ENCODE results near the gene STRN4.

Gene STRN4

DNA sequence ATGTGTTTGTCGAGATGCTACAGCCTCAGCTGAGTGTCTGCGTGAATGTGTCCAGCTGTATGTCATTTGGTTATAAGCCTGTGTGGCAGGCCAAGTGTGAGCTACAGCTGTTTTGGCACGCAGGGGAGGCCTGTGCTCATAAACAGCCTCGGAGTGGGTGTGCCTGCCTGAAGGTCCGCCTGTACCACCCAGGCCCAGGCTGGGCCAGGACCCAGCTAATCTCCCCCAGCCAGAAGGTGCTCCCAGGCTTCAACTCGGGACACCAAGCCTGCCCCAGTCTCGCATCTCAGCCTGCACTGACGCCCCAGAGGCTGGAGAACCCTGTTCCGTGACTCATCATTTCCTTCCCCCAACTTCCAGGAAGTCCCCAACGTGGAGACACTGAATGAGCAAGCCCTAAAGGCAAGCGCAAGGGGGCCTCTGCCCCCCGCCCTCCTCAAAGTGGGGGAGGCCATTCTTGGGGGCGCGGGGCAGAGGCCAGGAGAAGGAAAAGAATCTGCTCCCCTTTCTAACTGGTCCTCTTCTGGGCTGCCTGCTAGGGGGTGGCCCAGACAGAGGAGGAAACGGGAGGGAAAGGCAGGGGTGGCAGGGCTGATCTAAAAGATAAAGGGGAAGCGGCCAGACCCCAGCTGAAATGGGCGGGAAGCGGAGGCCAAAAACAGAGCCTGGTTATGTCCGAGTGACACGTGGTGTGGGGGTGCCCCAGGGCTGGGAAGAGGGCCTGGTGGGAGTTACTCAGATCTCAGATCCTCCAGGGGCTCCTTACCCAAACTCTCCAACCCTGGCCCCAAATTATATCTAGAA lies 40.2 kb upstream of the STRN4 start:
- H3K4me1 ChIP-seq (ENCODE audit: control insufficient read depth, insufficient read depth, low read depth, low read length), result peaks cover 34% of the 10 kb centered on the region
- peak overlapping the region; percentile 0 for H2AK5ac ChIP-seq (ENCODE audit: low read length, severe bottlenecking)
- H4K91ac ChIP-seq (ENCODE audit: low read length), result peak overlapping the region; percentile 57
- peak overlapping the region; percentile 95 for H3K4me2 ChIP-seq (ENCODE audit: low read length, poor library complexity, severe bottlenecking)
- H4K8ac ChIP-seq (ENCODE audit: low read length), result peak overlapping the region; percentile 33
- DNase-seq, result peak; percentile 95
- peak overlapping the region; percentile 76 to 92 for H3K18ac ChIP-seq (ENCODE audit: low read depth in 1 of 2, low read length in 2 of 2)
- H2BK12ac ChIP-seq (ENCODE audit: low read length in 2 of 2), result peak overlapping the region; percentile 7 to 64
- peak overlapping the region; percentile 66 for H3K27ac ChIP-seq (ENCODE audit: low read length, poor library complexity, severe bottlenecking)
- peak overlapping the region; percentile 98 for H3K9ac ChIP-seq (ENCODE audit: low read length)
- H3K4ac ChIP-seq (ENCODE audit: low read depth in 1 of 2, low read length in 2 of 2), result peak overlapping the region; percentile 13 to 52
- H3K14ac ChIP-seq (ENCODE audit: low read length in 2 of 2), result peak overlapping the region in 1 of 2 experiments; percentile 97
- H3K4me3 ChIP-seq (ENCODE audit: insufficient read depth in 1 of 2, low read depth in 1 of 2, low read length in 2 of 2), result peak overlapping the region; percentile 83 to 97
- H3K27me3 ChIP-seq (ENCODE audit: control insufficient read depth in 1 of 2, insufficient read depth in 1 of 2, low read length in 2 of 2), result no peaks in the 10 kb centered on the region
- H3K79me1 ChIP-seq (replicated peaks; ENCODE audit: low read length, poor library complexity, severe bottlenecking), result peaks cover 19% of the 10 kb centered on the region
- under 1% methylated on average over 20 of the region's 20 CpGs for WGBS
- no peak overlapping the region for H2AFZ ChIP-seq (ENCODE audit: low read depth, low read length)
- H3K36me3 ChIP-seq (ENCODE audit: control insufficient read depth in 1 of 2, insufficient read depth in 2 of 2, low read depth in 1 of 2, low read length in 2 of 2), result peaks cover 22 to 27% of the 10 kb centered on the region in 2 experiments
- H2BK15ac ChIP-seq (ENCODE audit: low read depth, poor library complexity, severe bottlenecking), result peak overlapping the region; percentile 98
- no peaks in the 10 kb centered on the region for H3K9me3 ChIP-seq (ENCODE audit: control insufficient read depth, low read length)
- peak overlapping the region; percentile 69 for H2BK120ac ChIP-seq (ENCODE audit: low read depth, low read length)
- H2BK5ac ChIP-seq (ENCODE audit: low read depth, low read length, poor library complexity, severe bottlenecking), result no peak overlapping the region
- H3K23ac ChIP-seq (ENCODE audit: low read length in 2 of 2), result peak overlapping the region; percentile 6 to 42

DNA sequence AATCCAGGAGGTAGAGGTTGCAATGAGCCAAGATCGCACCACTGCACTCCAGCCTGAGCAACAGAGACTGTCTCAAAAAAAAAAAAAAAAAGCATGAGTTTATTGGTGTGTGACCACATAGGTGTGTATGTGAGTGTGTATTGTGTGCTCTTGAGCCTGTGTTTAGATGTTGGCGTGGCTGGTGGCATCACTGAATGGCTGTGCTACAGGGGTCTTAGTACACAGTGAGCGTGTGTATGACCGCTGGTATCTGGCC lies 39.7 kb upstream of the STRN4 start:
- no peak overlapping the region for H4K91ac ChIP-seq (ENCODE audit: low read length)
- H4K8ac ChIP-seq (ENCODE audit: low read length), result no peak overlapping the region
- no peaks in the 10 kb centered on the region for H3K27me3 ChIP-seq (ENCODE audit: control insufficient read depth in 1 of 2, insufficient read depth in 1 of 2, low read length in 2 of 2)
- peaks cover 34% of the 10 kb centered on the region for H3K4me1 ChIP-seq (ENCODE audit: control insufficient read depth, insufficient read depth, low read depth, low read length)
- H3K9ac ChIP-seq (ENCODE audit: low read length), result peak overlapping the region; percentile 98
- no peak overlapping the region for H2BK15ac ChIP-seq (ENCODE audit: low read depth, poor library complexity, severe bottlenecking)
- H3K23ac ChIP-seq (ENCODE audit: low read length in 2 of 2), result peak overlapping the region in 1 of 2 experiments; percentile 6
- H3K27ac ChIP-seq (ENCODE audit: low read length, poor library complexity, severe bottlenecking), result peak overlapping the region; percentile 66
- no peak for DNase-seq
- peak overlapping the region; percentile 95 for H3K4me2 ChIP-seq (ENCODE audit: low read length, poor library complexity, severe bottlenecking)
- peaks cover 19% of the 10 kb centered on the region for H3K79me1 ChIP-seq (replicated peaks; ENCODE audit: low read length, poor library complexity, severe bottlenecking)
- H3K4ac ChIP-seq (ENCODE audit: low read depth in 1 of 2, low read length in 2 of 2), result peak overlapping the region; percentile 13 to 19
- H3K18ac ChIP-seq (ENCODE audit: low read depth in 1 of 2, low read length in 2 of 2), result peak overlapping the region; percentile 76 to 92
- H2AFZ ChIP-seq (ENCODE audit: low read depth, low read length), result no peak overlapping the region
- H3K9me3 ChIP-seq (ENCODE audit: control insufficient read depth, low read length), result no peaks in the 10 kb centered on the region
- 32% methylated on average over 4 of the region's 4 CpGs for WGBS
- H3K14ac ChIP-seq (ENCODE audit: low read length in 2 of 2), result peak overlapping the region in 1 of 2 experiments; percentile 97
- no peak overlapping the region for H2BK120ac ChIP-seq (ENCODE audit: low read depth, low read length)
- peaks cover 22 to 28% of the 10 kb centered on the region in 2 experiments for H3K36me3 ChIP-seq (ENCODE audit: control insufficient read depth in 1 of 2, insufficient read depth in 2 of 2, low read depth in 1 of 2, low read length in 2 of 2)
- peak overlapping the region; percentile 83 to 97 for H3K4me3 ChIP-seq (ENCODE audit: insufficient read depth in 1 of 2, low read depth in 1 of 2, low read length in 2 of 2)
- H2BK12ac ChIP-seq (ENCODE audit: low read length in 2 of 2), result peak overlapping the region in 1 of 2 experiments; percentile 64
- peak overlapping the region; percentile 0 for H2AK5ac ChIP-seq (ENCODE audit: low read length, severe bottlenecking)
- H2BK5ac ChIP-seq (ENCODE audit: low read depth, low read length, poor library complexity, severe bottlenecking), result no peak overlapping the region

DNA sequence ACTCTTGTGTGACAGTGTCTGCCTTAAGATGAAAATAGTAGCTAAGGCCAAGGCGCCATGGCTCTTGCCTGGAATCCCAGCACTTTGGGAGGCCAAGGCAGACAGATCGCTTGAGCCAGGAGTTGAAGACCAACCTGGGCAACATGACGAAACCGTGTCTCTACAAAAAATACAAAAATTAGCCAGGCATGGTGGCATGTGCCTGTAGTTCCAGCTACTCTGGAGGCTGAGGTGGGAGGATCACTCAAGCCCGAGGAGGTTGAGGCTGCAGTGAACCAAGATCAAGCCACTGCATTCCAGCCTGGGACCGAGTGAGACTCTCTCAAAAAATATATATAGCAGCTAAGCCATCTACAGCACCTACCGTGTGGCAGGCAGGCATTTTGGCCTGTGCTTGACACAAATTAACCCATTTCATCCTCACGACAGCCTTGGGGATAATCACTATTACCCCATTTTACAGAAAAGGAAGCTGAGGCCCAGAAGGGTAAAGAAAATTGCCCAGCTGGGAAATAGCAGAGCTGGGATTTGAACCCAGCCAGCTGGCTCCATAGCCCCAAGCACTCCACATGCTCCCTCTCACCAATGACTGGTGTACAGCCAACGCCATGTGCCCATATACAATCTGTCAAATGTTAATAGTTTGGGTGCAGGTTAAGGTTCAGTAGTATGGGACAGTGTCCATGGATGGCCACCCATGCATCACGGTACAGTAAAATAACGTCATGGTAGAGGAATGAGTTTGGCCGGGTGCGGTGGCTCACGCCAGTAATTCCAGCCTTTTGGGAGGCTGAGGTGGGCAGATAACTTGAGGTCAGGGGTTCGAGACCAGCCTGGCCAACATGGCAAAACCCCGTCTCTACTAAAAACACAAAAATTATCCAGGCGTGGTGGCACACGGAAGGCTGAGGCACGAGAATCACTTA lies 39.1 kb upstream of the STRN4 start:
- Histone ChIP-seq H3K4me1 (ENCODE audit: control insufficient read depth, insufficient read depth, low read depth, low read length) (peaks cover 36% of the 10 kb centered on the region), H3K4me3 (ENCODE audit: insufficient read depth in 1 of 2, low read depth in 1 of 2, low read length in 2 of 2) (peak overlapping the region in 1 of 2 experiments; percentile 97), H3K23ac (ENCODE audit: low read length in 2 of 2) (no peak overlapping the region), H3K27me3 (ENCODE audit: control insufficient read depth in 1 of 2, insufficient read depth in 1 of 2, low read length in 2 of 2) (no peaks in the 10 kb centered on the region), H2BK120ac (ENCODE audit: low read depth, low read length) (no peak overlapping the region), H2BK15ac (ENCODE audit: low read depth, poor library complexity, severe bottlenecking) (no peak overlapping the region), H3K4ac (ENCODE audit: low read depth in 1 of 2, low read length in 2 of 2) (peak overlapping the region; percentile 15 to 24), H2BK5ac (ENCODE audit: low read depth, low read length, poor library complexity, severe bottlenecking) (no peak overlapping the region), H4K91ac (ENCODE audit: low read length) (peak overlapping the region; percentile 70), H2BK12ac (ENCODE audit: low read length in 2 of 2) (peak overlapping the region; percentile 1 to 10), H2AFZ (ENCODE audit: low read depth, low read length) (no peak overlapping the region), H3K9me3 (ENCODE audit: control insufficient read depth, low read length) (no peaks in the 10 kb centered on the region), H3K36me3 (ENCODE audit: control insufficient read depth in 1 of 2, insufficient read depth in 2 of 2, low read depth in 1 of 2, low read length in 2 of 2) (peaks cover 27 to 28% of the 10 kb centered on the region in 2 experiments), H3K27ac (ENCODE audit: low read length, poor library complexity, severe bottlenecking) (peak overlapping the region; percentile 66), H3K9ac (ENCODE audit: low read length) (peak overlapping the region; percentile 98), H3K14ac (ENCODE audit: low read length in 2 of 2) (peak overlapping the region in 1 of 2 experiments; percentile 76), H3K79me1 (replicated peaks; ENCODE audit: low read length, poor library complexity, severe bottlenecking) (peaks cover 19% of the 10 kb centered on the region), H2AK5ac (ENCODE audit: low read length, severe bottlenecking) (no peak overlapping the region), H3K4me2 (ENCODE audit: low read length, poor library complexity, severe bottlenecking) (peak overlapping the region; percentile 95), H3K18ac (ENCODE audit: low read depth in 1 of 2, low read length in 2 of 2) (peak overlapping the region; percentile 4 to 34), H4K8ac (ENCODE audit: low read length) (no peak overlapping the region)
- no peak for DNase-seq
- 67% methylated on average over 19 of the region's 19 CpGs for WGBS
